GM21717 (cell line): ENCODE data around the gene VLDLR.

ENCODE experiments used
- ATAC-seq: cut with Tn5 transposase; IDR thresholded peaks from one replicate; pipeline ENCODE4 v1.9.1; 2021; ENCODE audit warnings: mild to moderate bottlenecking, moderate library complexity; ENCODE audit not compliant: unreplicated experiment

VLDLR gene

DNA sequence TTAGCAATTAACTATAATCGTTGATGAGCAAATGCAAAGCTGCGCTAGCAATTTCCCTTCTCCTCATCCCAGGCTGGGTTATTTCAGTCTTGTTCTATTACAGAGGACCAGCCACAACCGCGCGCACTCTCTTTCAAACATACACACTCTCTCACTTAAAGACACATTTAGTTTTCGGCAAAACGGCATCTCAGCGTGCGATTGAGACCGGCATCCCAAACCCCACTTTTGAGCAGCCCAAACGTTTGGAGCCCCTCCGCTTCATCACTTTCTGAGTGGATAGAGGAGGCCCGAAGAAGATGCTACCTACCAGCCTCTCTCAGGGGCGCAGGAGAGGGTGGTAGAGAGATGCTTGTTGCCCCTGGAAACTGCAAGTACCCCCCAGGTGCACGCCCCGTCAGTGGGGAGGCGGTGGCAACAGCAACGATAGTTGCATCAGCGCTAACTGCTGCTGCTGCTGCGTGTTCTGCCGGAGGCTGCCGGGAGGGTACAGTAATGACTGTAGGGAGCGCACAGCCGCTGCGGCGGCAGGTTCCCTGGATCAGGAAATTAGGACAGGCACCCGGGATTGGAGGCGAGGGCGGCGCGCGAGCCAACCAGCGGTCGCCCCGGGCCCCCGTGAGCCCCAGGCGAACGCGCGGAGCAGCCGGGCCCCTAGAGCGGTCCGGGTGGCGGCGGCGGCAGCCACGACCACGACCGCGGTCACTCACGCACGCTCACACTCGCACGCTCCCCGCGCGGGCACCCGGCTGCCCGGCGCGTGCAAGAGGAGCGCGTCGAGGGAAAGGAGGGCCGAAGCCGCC lies 467 bp upstream of the VLDLR start:
- ATAC-seq = peak; percentile 51

DNA sequence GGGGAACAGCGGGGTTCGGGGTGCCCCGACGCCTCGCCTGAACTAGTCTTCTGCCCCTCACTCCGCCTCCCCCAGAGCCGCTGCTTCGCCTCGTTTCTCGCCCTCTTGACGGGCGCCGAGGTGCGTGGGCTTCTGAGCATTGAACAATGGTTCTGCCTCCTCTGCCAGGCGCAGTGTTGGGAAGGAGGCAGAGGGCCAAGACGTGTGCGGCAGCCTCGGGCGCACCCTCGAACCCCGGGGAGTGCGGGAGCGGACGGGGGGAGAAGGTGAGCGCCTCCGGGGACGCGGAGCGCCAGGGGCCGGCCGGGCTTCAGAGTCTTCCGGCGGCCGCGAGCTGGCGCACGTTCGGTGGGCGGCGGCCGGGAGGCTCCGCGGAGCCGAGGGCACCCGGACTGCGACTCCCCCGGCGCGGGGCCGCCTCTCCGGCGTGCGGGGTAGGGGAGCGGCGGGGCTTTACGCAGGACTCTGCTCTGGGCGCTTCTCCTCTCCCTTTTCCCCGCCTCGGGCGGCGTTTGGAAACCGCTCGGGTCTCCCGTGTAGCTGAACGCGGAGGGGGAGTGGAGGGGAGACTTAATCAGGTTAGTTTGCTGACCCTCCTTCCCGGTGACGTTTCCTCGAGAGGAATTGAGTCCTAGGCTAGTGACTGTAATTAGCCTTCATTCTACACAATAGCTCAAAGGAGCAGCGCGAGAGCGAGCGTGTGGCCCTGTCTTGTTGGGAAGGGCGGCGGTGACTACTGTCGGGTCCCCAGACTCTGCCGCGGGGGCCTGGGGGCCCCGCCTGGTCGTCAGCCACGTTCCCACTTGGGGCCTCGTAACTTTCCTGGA lies 1.1 kb downstream of the VLDLR start:
- ATAC-seq = peak; percentile 26

GRCh38 chr9:2623288-2624050 lies 1.9 kb downstream of the VLDLR start:
- ATAC-seq = no peak

DNA sequence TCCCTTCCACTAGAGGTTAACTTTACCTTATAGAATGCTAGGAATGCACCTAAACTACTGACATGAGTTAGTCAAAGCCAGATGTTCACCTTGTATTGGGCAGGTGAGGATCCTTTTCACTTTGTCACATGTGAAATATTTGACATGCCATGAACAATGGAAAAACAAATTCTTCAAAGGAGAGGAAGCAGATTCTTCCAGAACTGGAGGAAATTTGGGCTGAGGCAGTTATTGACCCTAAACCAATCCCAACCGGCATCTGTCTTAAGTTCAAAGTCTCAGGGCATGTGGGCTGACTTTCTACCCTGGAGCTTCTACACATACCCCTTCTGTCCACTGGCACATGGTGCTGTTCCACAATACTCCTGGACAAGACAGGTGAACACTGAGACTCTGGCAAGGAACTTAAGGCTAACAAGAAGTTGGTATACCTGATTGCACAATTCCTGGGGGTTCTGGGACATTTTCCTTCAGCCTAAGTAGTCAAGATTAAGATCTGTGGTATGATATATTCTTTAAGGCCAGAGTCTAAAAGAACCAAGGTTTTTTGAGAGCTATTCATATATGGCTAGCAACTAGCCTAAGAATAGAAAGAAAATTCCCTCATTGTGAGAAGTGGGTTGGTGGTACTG lies 2.6 kb downstream of the VLDLR start:
- ATAC-seq = no peak

GRCh38 chr9:2625427-2625826 lies 3.8 kb downstream of the VLDLR start:
- ATAC-seq = no peak

DNA sequence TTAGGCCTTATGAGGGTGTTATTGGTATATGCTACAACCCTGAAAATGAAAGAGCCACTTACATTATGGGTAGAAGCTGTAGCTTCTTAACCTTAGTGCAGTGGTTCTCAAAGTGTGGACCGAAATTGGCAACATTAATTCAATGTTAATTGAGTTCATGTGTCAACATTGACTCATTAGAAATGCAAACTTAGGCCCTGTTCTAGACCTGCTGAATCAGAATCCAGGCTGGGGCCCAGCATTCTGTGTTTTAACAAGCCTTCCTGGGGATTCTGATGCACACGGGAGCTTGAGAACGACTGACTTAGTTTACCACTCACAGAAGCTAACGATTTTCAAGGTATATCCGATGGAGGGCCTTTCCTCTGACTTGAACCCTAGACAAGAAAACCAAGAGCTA lies 7.3 kb downstream of the VLDLR start:
- ATAC-seq = no peak

GRCh38 chr9:2630158-2630557 lies 8.6 kb downstream of the VLDLR start:
- no peak for ATAC-seq

GRCh38 chr9:2631263-2631662 lies 9.7 kb downstream of the VLDLR start:
- no peak for ATAC-seq

DNA sequence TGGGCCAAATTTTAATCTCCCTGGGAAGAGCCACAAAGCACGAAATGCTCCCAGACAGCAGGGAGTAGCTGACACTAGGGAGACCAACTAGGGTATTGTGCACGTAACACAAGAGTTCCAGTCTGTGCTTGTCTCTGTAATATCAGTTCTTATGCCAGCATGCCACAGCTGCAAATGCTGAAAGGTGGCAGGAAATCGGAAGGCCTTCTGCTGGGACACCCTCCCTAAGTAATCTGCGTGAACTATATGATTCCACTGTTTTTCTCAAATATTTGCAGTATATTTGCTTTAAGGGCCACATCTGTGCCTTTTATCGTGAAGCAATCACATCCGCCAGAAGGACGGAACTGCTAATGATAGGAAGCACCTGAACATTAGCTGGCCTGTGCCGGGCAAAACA lies 12.6 kb downstream of the VLDLR start:
- no peak for ATAC-seq

GRCh38 chr9:2634818-2635217 lies 13.2 kb downstream of the VLDLR start:
- no peak for ATAC-seq

DNA sequence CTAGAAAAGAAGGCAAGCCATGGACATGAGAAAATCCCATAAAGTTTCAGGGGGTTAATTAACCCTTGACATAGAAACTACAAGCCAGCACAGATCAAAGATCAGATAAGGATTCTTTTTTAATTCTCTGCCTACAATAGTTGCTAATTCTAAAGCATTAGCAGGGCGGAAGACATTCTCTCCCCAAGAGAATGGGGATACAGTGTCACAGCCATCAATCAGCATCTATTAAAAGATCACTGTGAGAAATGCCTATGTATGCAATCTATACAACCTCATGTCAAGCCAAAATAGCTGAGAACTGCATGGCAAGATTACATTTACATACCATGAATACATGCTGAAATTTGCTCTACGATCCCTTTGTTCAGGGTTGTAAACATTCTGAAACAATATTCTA lies 14.3 kb downstream of the VLDLR start:
- ATAC-seq = no peak

GRCh38 chr9:2637390-2637789 lies 15.8 kb downstream of the VLDLR start:
- ATAC-seq = no peak

- ATAC-seq = peak; percentile 81
These were observed 17.5 kb downstream of the VLDLR start for GRCh38 chr9:2638871-2639673.

DNA sequence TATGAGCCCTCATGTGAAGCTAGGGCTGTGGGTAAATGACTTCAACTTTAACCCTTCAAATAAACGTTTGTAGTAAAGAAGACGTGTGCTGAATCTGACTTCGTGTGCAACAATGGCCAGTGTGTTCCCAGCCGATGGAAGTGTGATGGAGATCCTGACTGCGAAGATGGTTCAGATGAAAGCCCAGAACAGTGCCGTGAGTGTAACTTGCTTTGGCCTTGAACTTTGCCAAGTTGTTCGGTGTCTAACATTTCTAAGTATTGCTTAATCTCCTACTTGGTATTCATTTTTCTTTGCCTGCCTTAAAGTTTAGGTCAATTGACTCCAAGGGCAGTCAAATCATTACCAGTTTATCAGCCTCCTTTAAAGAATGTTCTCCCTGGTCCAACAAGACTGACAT lies 18.2 kb downstream of the VLDLR start:
- no peak for ATAC-seq

DNA sequence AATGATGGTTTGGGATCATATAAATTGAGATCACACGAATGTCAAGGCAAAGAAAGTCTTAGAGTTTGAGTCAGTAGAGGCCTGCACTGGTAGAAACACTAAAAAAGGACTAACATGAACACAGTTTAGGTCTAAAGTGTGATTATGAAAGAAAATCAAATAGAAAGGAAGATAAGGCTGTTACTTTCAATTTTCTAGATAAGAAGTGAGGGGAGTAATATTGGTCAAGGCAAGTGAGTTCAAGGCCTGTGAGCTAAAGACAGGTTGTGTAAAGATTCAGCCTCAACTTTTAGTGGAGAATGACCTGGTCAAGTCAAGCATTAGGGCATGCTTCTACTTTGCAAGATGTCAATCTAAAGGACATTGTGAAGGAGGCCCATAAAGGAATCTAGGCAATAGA lies 19.0 kb downstream of the VLDLR start:
- ATAC-seq = no peak

DNA sequence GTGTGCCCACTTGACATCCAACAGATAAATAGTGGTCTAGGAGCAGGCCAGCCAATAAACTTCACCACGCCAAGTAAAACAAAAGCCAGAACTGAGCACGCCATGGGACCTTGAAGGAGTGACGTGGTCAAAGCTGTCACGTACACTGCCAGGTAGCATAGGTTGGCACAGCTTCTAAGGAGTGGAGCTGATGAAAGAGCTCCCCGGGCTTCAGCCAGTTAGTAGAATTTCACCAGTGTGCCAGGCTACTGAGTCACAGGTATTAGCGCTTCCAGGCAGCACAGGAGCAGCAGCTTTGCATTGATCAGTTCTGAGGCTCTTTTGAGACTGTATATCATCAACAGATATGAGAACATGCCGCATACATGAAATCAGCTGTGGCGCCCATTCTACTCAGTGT lies 19.4 kb downstream of the VLDLR start:
- no peak for ATAC-seq

- no peak for ATAC-seq
These were observed 20.5 kb downstream of the VLDLR start for GRCh38 chr9:2642068-2642467.

GRCh38 chr9:2645569-2645968 lies 24.0 kb downstream of the VLDLR start:
- ATAC-seq = peak; percentile 86

DNA sequence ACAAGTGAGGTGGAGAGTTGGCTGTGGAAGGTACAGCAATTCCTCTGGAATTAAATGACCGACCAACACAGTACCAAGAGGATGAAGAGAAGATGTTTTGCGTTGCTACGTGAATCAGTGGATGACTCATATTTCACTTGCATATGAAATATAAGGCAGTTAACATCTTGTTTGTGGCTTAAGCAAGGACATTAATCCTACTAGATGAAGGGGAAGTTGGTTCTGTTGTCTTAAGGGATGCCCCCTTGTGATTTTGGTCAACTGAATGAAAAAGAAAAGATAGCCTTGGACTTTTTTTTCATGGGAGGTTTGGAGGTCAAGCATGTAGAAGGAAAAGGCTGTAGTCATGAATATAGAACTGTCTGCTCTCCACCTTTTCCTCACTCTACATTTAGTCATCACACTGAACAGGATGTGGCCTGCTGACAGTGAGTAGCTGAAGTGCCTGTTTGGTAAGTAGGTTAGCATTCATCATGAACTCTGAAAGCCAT lies 33.9 kb downstream of the VLDLR start:
- no peak for ATAC-seq

- no peak for ATAC-seq
These were observed 35.8 kb downstream of the VLDLR start for GRCh38 chr9:2657427-2657826.
